Keratinocyte (primary cell): ENCODE measurements around the gene GOLGA5. TPM values are rescaled to one million over a fixed set of nuclear protein-coding genes. Genes with fewer than 3 reads are reported as not detected.

Experiments
- DNase-seq: peaks from one replicate; pipeline ENCODE4 v3.0.0-alpha.2; 2011; ENCODE audit warnings: low read depth, missing footprints, low spot score
- FAIRE-seq: peaks from 2 replicates; lab custom pipeline; 2011; peaks lifted over from hg19 to GRCh38; lab: Jason Lieb, UNC
- H2AFZ ChIP-seq: 2 replicates; pipeline ENCODE4 v1.6.0; 2012; ENCODE audit warnings: low read length, control low read depth, inconsistent platforms; ENCODE audit not compliant: control insufficient read depth
- H3K27ac ChIP-seq: 2 replicates; pipeline ENCODE4 v1.5.1; 2011; ENCODE audit warnings: low read length; ENCODE audit not compliant: control insufficient read depth, insufficient read depth
- H3K27me3 ChIP-seq: 3 replicates; pipeline ENCODE4 v1.6.0; 2011; ENCODE audit warnings: low read length; ENCODE audit not compliant: control insufficient read depth, insufficient read depth; ENCODE audit errors: extremely low read depth
- H3K36me3 ChIP-seq, 2 experiments: 2 replicates in 1 of 2; 3 replicates in 1 of 2; pipeline ENCODE4 v1.5.1; 2011; ENCODE audit warnings: low read length in 2 of 2, mild to moderate bottlenecking in 1 of 2; ENCODE audit not compliant: control insufficient read depth in 2 of 2, insufficient read depth in 2 of 2; ENCODE audit errors: extremely low read depth in 1 of 2
- H3K4me1 ChIP-seq: 3 replicates; pipeline ENCODE4 v1.5.1; 2011; ENCODE audit warnings: low read length; ENCODE audit not compliant: control insufficient read depth, insufficient read depth; ENCODE audit errors: extremely low read depth
- H3K4me2 ChIP-seq: 3 replicates; pipeline ENCODE4 v1.6.0; 2011; ENCODE audit warnings: low read depth, low read length; ENCODE audit not compliant: control insufficient read depth, insufficient read depth; ENCODE audit errors: extremely low read depth
- H3K4me3 ChIP-seq, 3 experiments: fragments of 200-600 bp in 1 of 3; sonication (generic) in 1 of 3; 2 replicates in 2 of 3; 3 replicates in 1 of 3; pipeline ENCODE4 v1.5.1; 2011 to 2016; ENCODE audit warnings: low read length in 3 of 3, mild to moderate bottlenecking in 3 of 3, control low read depth in 2 of 3, inconsistent platforms in 1 of 3, low read depth in 1 of 3, mixed read lengths in 1 of 3, mixed run types in 1 of 3, moderate library complexity in 1 of 3; ENCODE audit not compliant: control insufficient read depth in 2 of 3, insufficient read depth in 2 of 3; ENCODE audit errors: extremely low read depth in 1 of 3
- H3K79me2 ChIP-seq: 2 replicates; pipeline ENCODE4 v1.6.0; 2012; ENCODE audit warnings: low read length; ENCODE audit not compliant: control insufficient read depth, insufficient read depth
- H3K9ac ChIP-seq: 3 replicates; pipeline ENCODE4 v1.6.0; 2011; ENCODE audit warnings: low read length; ENCODE audit not compliant: control insufficient read depth, insufficient read depth; ENCODE audit errors: extremely low read depth
- H3K9me1 ChIP-seq: 3 replicates; pipeline ENCODE4 v1.6.0; 2011; ENCODE audit warnings: low read length; ENCODE audit not compliant: control insufficient read depth, insufficient read depth; ENCODE audit errors: extremely low read depth
- H3K9me3 ChIP-seq: 2 replicates; pipeline ENCODE4 v1.5.1; 2012; ENCODE audit warnings: low read depth, low read length; ENCODE audit not compliant: control insufficient read depth
- H4K20me1 ChIP-seq: 3 replicates; pipeline ENCODE4 v1.6.0; 2011; ENCODE audit warnings: low read length; ENCODE audit not compliant: control insufficient read depth, insufficient read depth; ENCODE audit errors: extremely low read depth
- CTCF ChIP-seq, 3 experiments: IDR thresholded peaks in 1 of 3; conservative IDR thresholded peaks in 1 of 3; optimal IDR thresholded peaks in 1 of 3; 2 replicates in 2 of 3; 3 replicates in 1 of 3; pipeline versions ENCODE3 to v1.5.1; 2011; ENCODE audit warnings: low read length in 3 of 3, mild to moderate bottlenecking in 3 of 3, moderate library complexity in 2 of 3, control low read depth in 1 of 3, inconsistent platforms in 1 of 3; ENCODE audit not compliant: insufficient read depth in 2 of 3; ENCODE audit errors: extremely low read depth in 1 of 3
- EZH2 ChIP-seq: IDR thresholded peaks from one replicate; pipeline ENCODE4 v1.6.1; 2012; ENCODE audit warnings: inconsistent platforms, mild to moderate bottlenecking, low read length, moderate library complexity
- dilution Hi-C: fragments of 300-500 bp; cut with MboI; formaldehyde crosslinking; loops from one replicate; pipeline ENCODE4 v1.7.0; 2020; ENCODE audit warnings: low sequenced_read_pairs; ENCODE audit not compliant: extremely low pct_ligation_motif_present
- polyA plus RNA-seq, 5 experiments: library from polyadenylated mRNA; depleted of rRNA in 3 of 5; stranded (reverse) in 3 of 5; stranded (forward) in 1 of 5; unstranded in 1 of 5; fragments of >200 nt; gene quantifications; 1 replicate in 1 of 5; 2 replicates in 3 of 5; 3 replicates in 1 of 5; pipeline versions ENCODE4 v1.2.1 to v1.2.3, GENCODE V29; 2011 to 2012; ENCODE audit warnings: missing spikeins in 2 of 5, low read depth in 1 of 5, low replicate concordance in 1 of 5

Gene GOLGA5
- polyA plus RNA-seq, 1 donor (not counting 4 experiments of a cell fraction or from before 2014, with no cell fraction given), result 37.8 TPM

DNA sequence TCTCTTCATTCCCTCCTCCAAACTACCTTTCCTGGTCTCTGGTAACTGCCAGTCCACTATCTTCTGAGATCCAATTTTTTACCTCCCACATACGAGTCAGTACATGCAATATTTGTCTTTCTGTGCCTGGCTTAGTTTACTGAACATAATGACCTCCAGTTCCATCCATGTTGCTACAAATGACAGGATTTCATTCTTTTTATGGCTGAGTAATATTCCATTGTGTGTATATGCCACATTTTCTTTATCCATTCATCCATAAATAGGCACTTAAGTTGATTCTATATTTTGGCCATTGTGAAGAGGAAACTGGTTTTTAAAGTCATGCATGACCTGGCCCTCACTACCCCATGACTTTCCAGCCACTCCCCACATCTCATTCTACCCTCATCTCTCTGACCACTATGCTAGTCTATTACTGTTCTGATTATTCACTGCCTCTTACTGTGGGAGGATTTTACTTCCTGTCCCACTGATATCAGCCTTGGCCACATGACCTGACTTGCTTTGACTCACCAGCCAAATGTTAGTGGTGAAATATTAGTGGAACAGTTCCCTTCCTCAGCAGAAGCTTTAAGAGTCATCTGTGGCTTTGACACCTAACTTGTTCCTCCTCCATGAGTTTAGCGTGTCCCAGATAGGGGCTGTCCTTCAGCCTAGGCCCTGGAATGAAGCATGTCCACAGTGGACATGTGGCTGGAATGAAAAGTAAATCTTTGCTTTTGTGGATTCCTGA lies 52.2 kb downstream of the GOLGA5 start:
- Histone ChIP-seq H3K9me3 (no peaks in the 10 kb centered on the region), H3K36me3 (peaks cover 0 to 2% of the 10 kb centered on the region in 2 experiments), H3K4me3 (no peak overlapping the region), H3K9ac (no peak overlapping the region), H3K27ac (no peak overlapping the region), H3K9me1 (no peaks in the 10 kb centered on the region), H4K20me1 (no peaks in the 10 kb centered on the region), H2AFZ (no peak overlapping the region), H3K27me3 (no peaks in the 10 kb centered on the region), H3K79me2 (no peaks in the 10 kb centered on the region), H3K4me1 (peaks cover 9% of the 10 kb centered on the region), H3K4me2 (no peak overlapping the region)
- DNase-seq (peak; percentile 33), FAIRE-seq (no peak)
- dilution Hi-C loops, result no loop called here
- TF ChIP-seq CTCF (optimal IDR thresholded peaks at IDR 0.05 in 1 of 3, IDR thresholded peaks at IDR 0.05 in 1 of 3, conservative IDR thresholded peaks at IDR 0.05 in 1 of 3; ENCODE audit: extremely low read depth in 1 of 3, insufficient read depth in 2 of 3, low read length in 3 of 3) (no peak), EZH2 (no peak)

- TF ChIP-seq EZH2 (no peak), CTCF (optimal IDR thresholded peaks at IDR 0.05 in 1 of 3, IDR thresholded peaks at IDR 0.05 in 1 of 3, conservative IDR thresholded peaks at IDR 0.05 in 1 of 3; ENCODE audit: extremely low read depth in 1 of 3, insufficient read depth in 2 of 3, low read length in 3 of 3) (no peak)
- Histone ChIP-seq H4K20me1 (no peaks in the 10 kb centered on the region), H3K27ac (no peak overlapping the region), H3K4me2 (no peak overlapping the region), H3K36me3 (no peaks in the 10 kb centered on the region), H2AFZ (no peak overlapping the region), H3K9ac (no peak overlapping the region), H3K9me3 (no peaks in the 10 kb centered on the region), H3K4me3 (no peak overlapping the region), H3K9me1 (no peaks in the 10 kb centered on the region), H3K79me2 (no peaks in the 10 kb centered on the region), H3K27me3 (no peaks in the 10 kb centered on the region), H3K4me1 (peaks cover 9% of the 10 kb centered on the region)
- dilution Hi-C loops, result no loop called here
- DNase-seq (no peak), FAIRE-seq (no peak)
Observed at GRCh38 chr14:92847278-92847677, 53.2 kb downstream of the GOLGA5 start.
